ENCODE results near the gene LENG9.

The LENG9 gene

DNA sequence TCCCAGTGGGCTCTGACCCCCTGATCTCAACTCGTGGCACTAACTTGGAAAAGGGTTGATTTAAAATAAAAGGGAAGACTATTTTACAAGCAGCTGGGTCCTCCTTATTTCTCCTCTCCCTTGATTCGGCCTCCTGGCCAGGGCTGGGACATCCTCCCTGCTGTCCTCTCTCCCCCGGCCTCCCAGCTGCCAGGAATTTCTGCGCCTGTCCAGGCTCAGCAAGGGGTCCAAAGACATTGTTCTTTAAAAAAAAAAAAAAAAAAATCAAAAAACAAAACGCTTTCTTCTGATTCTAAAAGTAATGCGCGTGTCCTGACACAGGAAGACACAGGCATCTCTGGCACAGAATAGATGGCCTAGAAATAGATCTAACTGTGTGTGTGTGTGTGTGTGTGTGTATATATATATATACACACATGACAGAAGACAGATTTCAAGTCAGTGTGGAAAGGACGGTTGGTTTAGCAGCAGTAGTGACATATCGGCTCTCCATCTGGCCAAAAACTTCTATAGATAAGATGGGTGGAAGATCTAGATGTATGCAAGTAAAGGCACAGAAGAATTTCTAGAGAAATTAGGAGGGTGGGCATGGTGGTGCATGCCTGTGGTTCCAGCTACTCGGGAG lies 26.8 kb downstream of the LENG9 start:
- DNase-seq (ENCODE audit: low read depth, low spot score), result no peak
- POLR2A ChIA-PET, result interaction anchor here (1.1 kb wide), 1 partner anchor 12 kb away, joined by 4 read pairs; the partner anchor contains the start of gene LENG8
- TF ChIP-seq, protein P1, sequence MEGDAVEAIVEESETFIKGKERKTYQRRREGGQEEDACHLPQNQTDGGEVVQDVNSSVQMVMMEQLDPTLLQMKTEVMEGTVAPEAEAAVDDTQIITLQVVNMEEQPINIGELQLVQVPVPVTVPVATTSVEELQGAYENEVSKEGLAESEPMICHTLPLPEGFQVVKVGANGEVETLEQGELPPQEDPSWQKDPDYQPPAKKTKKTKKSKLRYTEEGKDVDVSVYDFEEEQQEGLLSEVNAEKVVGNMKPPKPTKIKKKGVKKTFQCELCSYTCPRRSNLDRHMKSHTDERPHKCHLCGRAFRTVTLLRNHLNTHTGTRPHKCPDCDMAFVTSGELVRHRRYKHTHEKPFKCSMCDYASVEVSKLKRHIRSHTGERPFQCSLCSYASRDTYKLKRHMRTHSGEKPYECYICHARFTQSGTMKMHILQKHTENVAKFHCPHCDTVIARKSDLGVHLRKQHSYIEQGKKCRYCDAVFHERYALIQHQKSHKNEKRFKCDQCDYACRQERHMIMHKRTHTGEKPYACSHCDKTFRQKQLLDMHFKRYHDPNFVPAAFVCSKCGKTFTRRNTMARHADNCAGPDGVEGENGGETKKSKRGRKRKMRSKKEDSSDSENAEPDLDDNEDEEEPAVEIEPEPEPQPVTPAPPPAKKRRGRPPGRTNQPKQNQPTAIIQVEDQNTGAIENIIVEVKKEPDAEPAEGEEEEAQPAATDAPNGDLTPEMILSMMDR (IDR thresholded peaks at IDR 0.05; ENCODE audit: insufficient read depth, low read length, missing control alignments), result no peak
- no peak overlapping the region for H3K4me3 ChIP-seq (ENCODE audit: low read depth, low read length)
- CTCF ChIA-PET, result no interaction called here

DNA sequence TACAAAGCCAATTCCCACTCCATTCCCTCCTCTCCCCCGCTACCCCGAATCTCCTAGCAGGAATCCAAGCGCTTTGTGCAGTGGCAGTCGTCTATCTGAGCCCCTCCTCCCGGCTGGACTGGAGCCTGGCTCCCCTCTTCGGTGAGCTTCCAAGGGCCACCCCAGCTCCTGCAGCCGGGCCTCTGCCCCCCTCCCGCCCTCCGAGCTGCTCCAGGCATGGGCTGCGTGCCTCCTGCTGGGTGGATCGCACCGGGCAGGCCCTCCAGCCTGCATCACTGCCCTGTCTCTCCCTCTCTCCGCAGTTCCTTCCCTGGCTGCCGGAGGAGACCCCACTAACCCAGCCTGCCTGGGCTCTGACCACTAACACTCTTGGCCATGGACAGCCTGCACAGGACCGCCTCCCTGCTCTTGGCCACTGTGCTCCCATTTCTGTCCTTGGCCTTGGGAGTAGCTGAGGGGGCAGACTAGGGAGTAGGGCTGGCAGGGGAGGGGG lies 27.5 kb downstream of the LENG9 start:
- no peak overlapping the region for H3K4me3 ChIP-seq (ENCODE audit: low read depth, low read length)
- ChIA-PET CTCF (no interaction called here), POLR2A (interaction anchor here (1.1 kb wide), 1 partner anchor 13 kb away, joined by 4 read pairs; the partner anchor contains the start of gene LENG8)
- no peak for DNase-seq (ENCODE audit: low read depth, low spot score)
- TF ChIP-seq, protein P1 (IDR thresholded peaks at IDR 0.05; ENCODE audit: insufficient read depth, low read length, missing control alignments), result no peak

- POLR2A ChIA-PET, result interaction anchor here (1.1 kb wide), 1 partner anchor 13 kb away, joined by 4 read pairs; the partner anchor contains the start of gene LENG8
- H3K4me3 ChIP-seq (ENCODE audit: low read depth, low read length), result no peak overlapping the region
- no peak for DNase-seq (ENCODE audit: low read depth, low spot score)
- CTCF ChIA-PET, result no interaction called here
- TF ChIP-seq, protein P1 (IDR thresholded peaks at IDR 0.05; ENCODE audit: insufficient read depth, low read length, missing control alignments), result no peak
Observed at GRCh38 chr19:54435551-54436016, 28.0 kb downstream of the LENG9 start.

DNA sequence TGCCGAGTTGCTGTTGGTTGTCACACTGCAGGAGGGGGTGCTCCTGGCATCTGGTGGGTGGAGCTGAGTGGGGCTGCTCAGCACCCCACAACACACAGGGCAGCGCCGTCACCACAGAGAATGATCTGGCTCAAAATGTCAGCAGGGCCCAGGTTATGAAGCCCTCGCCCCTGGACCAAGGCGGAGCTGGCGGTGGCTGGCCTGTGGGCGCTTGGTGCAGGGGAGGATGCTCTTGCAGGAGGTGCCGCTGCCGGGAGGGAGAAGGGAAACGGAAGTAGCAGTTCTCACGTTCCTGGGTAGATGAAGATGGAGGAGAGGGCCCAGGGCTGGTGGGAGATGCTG lies 28.7 kb downstream of the LENG9 start:
- no peak overlapping the region for H3K4me3 ChIP-seq (ENCODE audit: low read depth, low read length)
- TF ChIP-seq, protein P1 (IDR thresholded peaks at IDR 0.05; ENCODE audit: insufficient read depth, low read length, missing control alignments), result no peak
- DNase-seq (ENCODE audit: low read depth, low spot score), result no peak
- POLR2A ChIA-PET, result no interaction called here
- CTCF ChIA-PET, result no interaction called here

GRCh38 chr19:54434112-54434872 lies 29.3 kb downstream of the LENG9 start:
- POLR2A ChIA-PET, result no interaction called here
- no peak overlapping the region for H3K4me3 ChIP-seq (ENCODE audit: low read depth, low read length)
- TF ChIP-seq, protein P1 (IDR thresholded peaks at IDR 0.05; ENCODE audit: insufficient read depth, low read length, missing control alignments), result no peak
- CTCF ChIA-PET, result interaction anchor here (0.6 kb wide), 1 partner anchor 14 kb away, joined by 3 read pairs; no protein-coding TSS in a partner anchor
- DNase-seq (ENCODE audit: low read depth, low spot score), result no peak

DNA sequence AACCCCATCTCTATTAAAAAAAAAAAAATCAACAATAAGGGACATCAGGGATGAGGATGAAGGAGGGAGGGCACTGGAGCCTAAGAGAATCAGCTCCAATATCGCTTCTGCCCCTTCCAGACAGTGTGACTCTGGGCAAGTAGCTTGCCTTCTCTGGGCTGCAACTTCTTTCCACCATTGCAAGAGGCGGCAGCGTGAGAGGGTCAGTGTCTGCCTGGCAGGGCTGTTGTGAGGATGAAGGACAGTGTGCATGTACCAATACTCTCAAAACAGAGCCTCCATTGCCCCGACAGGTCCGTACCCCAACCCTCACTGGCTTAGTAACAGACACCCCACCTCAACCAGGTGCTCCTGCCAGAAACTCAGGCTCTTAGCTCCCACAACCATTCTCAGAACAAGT lies 29.9 kb downstream of the LENG9 start:
- TF ChIP-seq, protein P1 (IDR thresholded peaks at IDR 0.05; ENCODE audit: insufficient read depth, low read length, missing control alignments), result no peak
- CTCF ChIA-PET, result interaction anchor here (0.6 kb wide), 1 partner anchor 14 kb away, joined by 3 read pairs; no protein-coding TSS in a partner anchor

More for the DNA sequence above, 29.9 kb downstream of the LENG9 start:
- DNase-seq (ENCODE audit: low read depth, low spot score), result no peak
- H3K4me3 ChIP-seq (ENCODE audit: low read depth, low read length), result no peak overlapping the region
- POLR2A ChIA-PET, result no interaction called here

Data from AG04449 (cell line).